Stimulated activated CD4-positive, alpha-beta T cell treated with anti-CD3 and anti-CD28 coated beads, Interleukin-2, amount 100 ng/mL, for 4 hours (primary cell): ENCODE measurements around the gene NUDT8.
"Not testable (repeated sequence)": the region's sequence is repeated elsewhere in the genome, so short reads cannot be mapped to it uniquely, and the experiment has no call there.

Source experiments
- DNase-seq: peaks from one replicate; pipeline ENCODE4 v3.0.0-alpha.2; 2020; ENCODE audit warnings: low read depth

The NUDT8 gene

GRCh38 chr11:67611704-67612587 lies 17.8 kb downstream of the NUDT8 start:
- no peak for DNase-seq

- no peak for DNase-seq
Observed at GRCh38 chr11:67611165-67611564, 18.6 kb downstream of the NUDT8 start.

GRCh38 chr11:67610302-67610868 lies 19.4 kb downstream of the NUDT8 start:
- DNase-seq, result no peak

GRCh38 chr11:67609316-67609715 lies 20.4 kb downstream of the NUDT8 start:
- no peak for DNase-seq

- DNase-seq, result no peak
Observed at GRCh38 chr11:67608486-67608885, 21.3 kb downstream of the NUDT8 start.

- no peak for DNase-seq
Observed at GRCh38 chr11:67607507-67607906, 22.2 kb downstream of the NUDT8 start.

GRCh38 chr11:67606492-67607295 lies 23.0 kb downstream of the NUDT8 start, which contains the start of gene NDUFV1:
NDUFV1 (plus strand) TSS chr11:67606936; CDS start chr11:67607005, 69 bp downstream.
- DNase-seq, result peak; percentile 93

GRCh38 chr11:67606093-67606491 lies 23.6 kb downstream of the NUDT8 start:
- DNase-seq, result no peak

- no peak for DNase-seq
Observed at GRCh38 chr11:67605231-67606011, 24.3 kb downstream of the NUDT8 start.

- no peak for DNase-seq
Observed at GRCh38 chr11:67604815-67605214, 24.9 kb downstream of the NUDT8 start.

- not testable (repeated sequence) for DNase-seq
Observed at GRCh38 chr11:67604119-67604518, 25.6 kb downstream of the NUDT8 start.

GRCh38 chr11:67601098-67601497 lies 28.6 kb downstream of the NUDT8 start:
- DNase-seq, result no peak

- DNase-seq, result no peak
Observed at GRCh38 chr11:67600324-67601029, 29.3 kb downstream of the NUDT8 start.

GRCh38 chr11:67599149-67599548 lies 30.6 kb downstream of the NUDT8 start:
- no peak for DNase-seq

GRCh38 chr11:67597963-67598362 lies 31.8 kb downstream of the NUDT8 start:
- not testable (repeated sequence) for DNase-seq

- not testable (repeated sequence) for DNase-seq
Observed at GRCh38 chr11:67597458-67597857, 32.3 kb downstream of the NUDT8 start.

GRCh38 chr11:67596753-67597300 lies 32.9 kb downstream of the NUDT8 start:
- no peak for DNase-seq

- no peak for DNase-seq
Observed at GRCh38 chr11:67594480-67594879, 35.3 kb downstream of the NUDT8 start.

GRCh38 chr11:67593565-67593905 lies 36.2 kb downstream of the NUDT8 start:
- DNase-seq, result no peak

- no peak for DNase-seq
Observed at GRCh38 chr11:67592880-67593564, 36.7 kb downstream of the NUDT8 start.
